HepG2 (cell line): ENCODE results near the gene ZDHHC7. TPM values are rescaled to one million over a fixed set of nuclear protein-coding genes. Genes with fewer than 3 reads are reported as not detected.

Experiments used
- AKNA ChIP-seq: sonication (generic); formaldehyde crosslinking; IDR thresholded peaks from 2 replicates; pipeline ENCODE4 v1.4.0; 2020; ENCODE audit warnings: missing genetic modification reagents, borderline replicate concordance
- DRAP1 ChIP-seq: IDR thresholded peaks from 2 replicates; pipeline ENCODE4 v1.6.1; 2016; ENCODE audit warnings: missing genetic modification reagents, missing compliant biosample characterization
- HES4 ChIP-seq: sonication (generic); formaldehyde crosslinking; IDR thresholded peaks from 2 replicates; pipeline ENCODE4 v1.9.0; 2021; ENCODE audit warnings: mild to moderate bottlenecking, missing genetic modification reagents, borderline replicate concordance
- KLF9 ChIP-seq: IDR thresholded peaks from 2 replicates; pipeline ENCODE4 v1.6.1; 2016; ENCODE audit warnings: low read depth
- MAFF ChIP-seq: IDR thresholded peaks from 2 replicates; pipeline ENCODE4 v1.6.1; 2011; ENCODE audit warnings: low read depth, low read length, improper control_type of control experiment
- POLR2AphosphoS5 ChIP-seq: IDR thresholded peaks from 2 replicates; pipeline ENCODE4 v1.6.1; 2012; ENCODE audit warnings: low read depth, low read length
- SAFB2 ChIP-seq: sonication (generic); formaldehyde crosslinking; IDR thresholded peaks from 2 replicates; pipeline ENCODE4 v1.5.1; 2020; ENCODE audit warnings: missing genetic modification reagents, low read depth, mild to moderate bottlenecking, borderline replicate concordance
- ZNF414 ChIP-seq: sonication (generic); formaldehyde crosslinking; IDR thresholded peaks from 2 replicates; pipeline ENCODE4 v1.5.0; 2020; ENCODE audit warnings: missing genetic modification reagents
- ZNF441 ChIP-seq: sonication (generic); formaldehyde crosslinking; IDR thresholded peaks from 2 replicates; pipeline ENCODE4 v1.7.0; 2021; ENCODE audit warnings: missing genetic modification reagents, borderline replicate concordance
- ZNF7 ChIP-seq: IDR thresholded peaks from 2 replicates; pipeline ENCODE4 v1.6.1; 2016; ENCODE audit warnings: missing biosample characterization, missing genetic modification reagents
- ZNF709 ChIP-seq: sonication (generic); formaldehyde crosslinking; IDR thresholded peaks from 2 replicates; pipeline ENCODE4 v1.5.0; 2020; ENCODE audit warnings: mild to moderate bottlenecking, missing genetic modification reagents
- ZNF746 ChIP-seq: sonication (generic); formaldehyde crosslinking; IDR thresholded peaks from 2 replicates; pipeline ENCODE4 v1.8.0; 2022; ENCODE audit warnings: mild to moderate bottlenecking, missing genetic modification reagents
- polyA plus RNA-seq, 8 experiments: library from polyadenylated mRNA; depleted of rRNA in 3 of 8; stranded (reverse) in 7 of 8; unstranded in 1 of 8; fragments of >200 nt; fragmentation: Illumina TruSeq in 4 of 8; extraction: Trizol in 4 of 8; gene quantifications; 2 replicates each; pipeline versions ENCODE4 v1.2.1 to v1.2.3, GENCODE V29; 2011 to 2016; ENCODE audit warnings: low read depth in 4 of 8, missing spikeins in 1 of 8, mixed read lengths in 1 of 8; ENCODE audit not compliant: insufficient read depth in 1 of 8
- total RNA-seq, 5 experiments: library from RNA; depleted of rRNA; stranded (reverse); fragments of >200 nt; fragmentation: Illumina TruSeq; extraction: Trizol; gene quantifications; 2 replicates each; pipeline ENCODE4 v1.2.3, GENCODE V29; 2016; ENCODE audit warnings: low read depth in 1 of 5
- TF ChIP-seq, protein P1 (sequence below): sonication (generic); formaldehyde crosslinking; IDR thresholded peaks from 2 replicates; pipeline ENCODE4 v1.4.0; 2020; ENCODE audit warnings: mild to moderate bottlenecking, missing genetic modification reagents, borderline replicate concordance
- TF ChIP-seq, protein P2 (sequence below): sonication (generic); formaldehyde crosslinking; conservative IDR thresholded peaks from 2 replicates; pipeline ENCODE4 v1.8.0; 2022; ENCODE audit warnings: low read depth, missing genetic modification reagents

Gene ZDHHC7
- total and polyA plus RNA-seq, 2 of the 13 experiments (the other 11 are each of a cell fraction or from before 2014, with no cell fraction given) = 46.8 to 67.6 TPM

DNA sequence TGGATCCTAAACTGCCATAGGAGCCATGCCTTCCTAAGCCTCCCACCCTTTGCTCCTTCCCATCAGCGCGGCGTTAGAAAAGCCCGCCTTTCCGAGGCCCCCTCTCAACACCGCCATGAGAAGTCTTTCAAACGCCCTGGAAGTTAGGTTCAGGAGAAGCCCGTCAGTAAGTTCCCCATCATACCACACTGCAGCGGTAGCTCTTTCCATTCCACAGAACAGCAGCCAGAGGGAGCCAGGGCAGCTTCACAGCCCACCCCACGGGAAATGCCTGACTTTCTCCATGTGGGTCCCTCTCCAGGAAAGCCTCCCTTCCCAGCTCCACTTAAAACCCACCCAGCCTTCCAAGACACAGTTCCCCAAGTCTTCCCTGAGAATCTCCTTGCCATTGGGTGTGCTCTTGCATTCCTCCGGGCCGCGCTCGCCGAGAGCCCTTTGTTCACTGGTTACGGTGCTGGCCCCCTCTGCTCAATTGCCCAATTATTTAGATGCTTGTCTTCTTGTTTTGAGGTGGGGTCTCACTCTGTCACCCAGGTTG is 44.9 kb upstream of the ZDHHC7 start (continued):
- TF ChIP-seq, protein P1, sequence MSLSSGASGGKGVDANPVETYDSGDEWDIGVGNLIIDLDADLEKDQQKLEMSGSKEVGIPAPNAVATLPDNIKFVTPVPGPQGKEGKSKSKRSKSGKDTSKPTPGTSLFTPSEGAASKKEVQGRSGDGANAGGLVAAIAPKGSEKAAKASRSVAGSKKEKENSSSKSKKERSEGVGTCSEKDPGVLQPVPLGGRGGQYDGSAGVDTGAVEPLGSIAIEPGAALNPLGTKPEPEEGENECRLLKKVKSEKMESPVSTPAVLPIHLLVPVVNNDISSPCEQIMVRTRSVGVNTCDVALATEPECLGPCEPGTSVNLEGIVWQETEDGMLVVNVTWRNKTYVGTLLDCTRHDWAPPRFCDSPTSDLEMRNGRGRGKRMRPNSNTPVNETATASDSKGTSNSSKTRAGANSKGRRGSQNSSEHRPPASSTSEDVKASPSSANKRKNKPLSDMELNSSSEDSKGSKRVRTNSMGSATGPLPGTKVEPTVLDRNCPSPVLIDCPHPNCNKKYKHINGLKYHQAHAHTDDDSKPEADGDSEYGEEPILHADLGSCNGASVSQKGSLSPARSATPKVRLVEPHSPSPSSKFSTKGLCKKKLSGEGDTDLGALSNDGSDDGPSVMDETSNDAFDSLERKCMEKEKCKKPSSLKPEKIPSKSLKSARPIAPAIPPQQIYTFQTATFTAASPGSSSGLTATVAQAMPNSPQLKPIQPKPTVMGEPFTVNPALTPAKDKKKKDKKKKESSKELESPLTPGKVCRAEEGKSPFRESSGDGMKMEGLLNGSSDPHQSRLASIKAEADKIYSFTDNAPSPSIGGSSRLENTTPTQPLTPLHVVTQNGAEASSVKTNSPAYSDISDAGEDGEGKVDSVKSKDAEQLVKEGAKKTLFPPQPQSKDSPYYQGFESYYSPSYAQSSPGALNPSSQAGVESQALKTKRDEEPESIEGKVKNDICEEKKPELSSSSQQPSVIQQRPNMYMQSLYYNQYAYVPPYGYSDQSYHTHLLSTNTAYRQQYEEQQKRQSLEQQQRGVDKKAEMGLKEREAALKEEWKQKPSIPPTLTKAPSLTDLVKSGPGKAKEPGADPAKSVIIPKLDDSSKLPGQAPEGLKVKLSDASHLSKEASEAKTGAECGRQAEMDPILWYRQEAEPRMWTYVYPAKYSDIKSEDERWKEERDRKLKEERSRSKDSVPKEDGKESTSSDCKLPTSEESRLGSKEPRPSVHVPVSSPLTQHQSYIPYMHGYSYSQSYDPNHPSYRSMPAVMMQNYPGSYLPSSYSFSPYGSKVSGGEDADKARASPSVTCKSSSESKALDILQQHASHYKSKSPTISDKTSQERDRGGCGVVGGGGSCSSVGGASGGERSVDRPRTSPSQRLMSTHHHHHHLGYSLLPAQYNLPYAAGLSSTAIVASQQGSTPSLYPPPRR (CRISPR knock-in tag) = peak; percentile 10; the same call in 1 of the 2 replicates
- no peak for TF ChIP-seq AKNA (CRISPR knock-in tag)
- no peak for TF ChIP-seq SAFB2 (CRISPR knock-in tag)
- no peak for TF ChIP-seq MAFF
- no peak for TF ChIP-seq ZNF746 (CRISPR knock-in tag)
- TF ChIP-seq, protein P2, sequence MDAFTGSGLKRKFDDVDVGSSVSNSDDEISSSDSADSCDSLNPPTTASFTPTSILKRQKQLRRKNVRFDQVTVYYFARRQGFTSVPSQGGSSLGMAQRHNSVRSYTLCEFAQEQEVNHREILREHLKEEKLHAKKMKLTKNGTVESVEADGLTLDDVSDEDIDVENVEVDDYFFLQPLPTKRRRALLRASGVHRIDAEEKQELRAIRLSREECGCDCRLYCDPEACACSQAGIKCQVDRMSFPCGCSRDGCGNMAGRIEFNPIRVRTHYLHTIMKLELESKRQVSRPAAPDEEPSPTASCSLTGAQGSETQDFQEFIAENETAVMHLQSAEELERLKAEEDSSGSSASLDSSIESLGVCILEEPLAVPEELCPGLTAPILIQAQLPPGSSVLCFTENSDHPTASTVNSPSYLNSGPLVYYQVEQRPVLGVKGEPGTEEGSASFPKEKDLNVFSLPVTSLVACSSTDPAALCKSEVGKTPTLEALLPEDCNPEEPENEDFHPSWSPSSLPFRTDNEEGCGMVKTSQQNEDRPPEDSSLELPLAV (CRISPR knock-in tag) = no peak
- TF ChIP-seq ZNF441 (CRISPR knock-in tag) = no peak
- TF ChIP-seq ZNF709 (CRISPR knock-in tag) = no peak; the same call in 1 of the 2 replicates
- TF ChIP-seq ZNF7 (CRISPR knock-in tag) = no peak
- TF ChIP-seq HES4 (CRISPR knock-in tag) = no peak
- TF ChIP-seq DRAP1 (CRISPR knock-in tag) = no peak
- no peak for TF ChIP-seq KLF9 (CRISPR knock-in tag)
- TF ChIP-seq ZNF414 = no peak
- no peak for TF ChIP-seq POLR2AphosphoS5
